ENCODE data around the gene ANKFN1.

The ANKFN1 gene

DNA sequence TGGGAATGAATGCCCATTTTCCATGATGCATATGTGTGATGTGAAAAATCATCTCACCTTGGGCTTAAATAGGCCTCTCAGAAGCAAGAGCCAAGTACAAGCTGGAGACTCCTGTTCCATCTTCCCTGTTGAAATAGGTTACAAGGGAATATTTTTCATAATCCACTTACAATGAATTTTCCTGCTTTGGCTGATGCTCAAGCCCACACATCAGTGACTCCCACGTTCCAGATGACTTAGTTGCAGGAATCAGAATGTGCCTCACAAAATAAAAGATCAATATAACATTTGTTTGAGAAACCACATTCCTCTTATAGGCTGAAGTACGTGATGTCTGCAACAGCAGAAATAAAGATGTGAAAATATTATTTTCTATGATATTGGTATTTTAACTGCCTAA is 24.1 kb downstream of the ANKFN1 start:
- H3K4me3 ChIP-seq (replicated peaks; ENCODE audit: low read depth, low read length): no peak overlapping the region
- TF ChIP-seq, protein P1, sequence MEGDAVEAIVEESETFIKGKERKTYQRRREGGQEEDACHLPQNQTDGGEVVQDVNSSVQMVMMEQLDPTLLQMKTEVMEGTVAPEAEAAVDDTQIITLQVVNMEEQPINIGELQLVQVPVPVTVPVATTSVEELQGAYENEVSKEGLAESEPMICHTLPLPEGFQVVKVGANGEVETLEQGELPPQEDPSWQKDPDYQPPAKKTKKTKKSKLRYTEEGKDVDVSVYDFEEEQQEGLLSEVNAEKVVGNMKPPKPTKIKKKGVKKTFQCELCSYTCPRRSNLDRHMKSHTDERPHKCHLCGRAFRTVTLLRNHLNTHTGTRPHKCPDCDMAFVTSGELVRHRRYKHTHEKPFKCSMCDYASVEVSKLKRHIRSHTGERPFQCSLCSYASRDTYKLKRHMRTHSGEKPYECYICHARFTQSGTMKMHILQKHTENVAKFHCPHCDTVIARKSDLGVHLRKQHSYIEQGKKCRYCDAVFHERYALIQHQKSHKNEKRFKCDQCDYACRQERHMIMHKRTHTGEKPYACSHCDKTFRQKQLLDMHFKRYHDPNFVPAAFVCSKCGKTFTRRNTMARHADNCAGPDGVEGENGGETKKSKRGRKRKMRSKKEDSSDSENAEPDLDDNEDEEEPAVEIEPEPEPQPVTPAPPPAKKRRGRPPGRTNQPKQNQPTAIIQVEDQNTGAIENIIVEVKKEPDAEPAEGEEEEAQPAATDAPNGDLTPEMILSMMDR (IDR thresholded peaks at IDR 0.05; ENCODE audit: low read length, missing control alignments): no peak
- no peak for DNase-seq (ENCODE audit: low read depth)

DNA sequence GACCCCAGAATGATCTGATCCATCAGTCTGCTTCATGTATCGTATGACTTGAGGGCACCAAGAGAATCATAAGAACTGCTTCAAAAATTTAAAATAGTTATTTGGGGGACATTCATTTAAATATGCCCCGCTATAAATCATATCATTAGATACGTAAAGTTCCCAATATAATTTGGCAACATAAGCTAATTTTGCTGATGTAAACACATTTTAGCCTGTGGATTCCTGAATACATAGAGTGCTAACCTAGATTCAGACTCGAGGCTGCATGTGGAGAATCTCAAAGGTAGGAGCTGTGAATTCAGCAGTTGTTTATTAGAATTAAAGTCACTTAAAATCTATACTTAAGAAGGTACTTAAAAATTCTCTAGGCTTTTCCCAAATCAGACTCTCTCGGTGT is 24.9 kb downstream of the ANKFN1 start:
- TF ChIP-seq, protein P1 (IDR thresholded peaks at IDR 0.05; ENCODE audit: low read length, missing control alignments): no peak
- H3K4me3 ChIP-seq (replicated peaks; ENCODE audit: low read depth, low read length): no peak overlapping the region
- no peak for DNase-seq (ENCODE audit: low read depth)

DNA sequence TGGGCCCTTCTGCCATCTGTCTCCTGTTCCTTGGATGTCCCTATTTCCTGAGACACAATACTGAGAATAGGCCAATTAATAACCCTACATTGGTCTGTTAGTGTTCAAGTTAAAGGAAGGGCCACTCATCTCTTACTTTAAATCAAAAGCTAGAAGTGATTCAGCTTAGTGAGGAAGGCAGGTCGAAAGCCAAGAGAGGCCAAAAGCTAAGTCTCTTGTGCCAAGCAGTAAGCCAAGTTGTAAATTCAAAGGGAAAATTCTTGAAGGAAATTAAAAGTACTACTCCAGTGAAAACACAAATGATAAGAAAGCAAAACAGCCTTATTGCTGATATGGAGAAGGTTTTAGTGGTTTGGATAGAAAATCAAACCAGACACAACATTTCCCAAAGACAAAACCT is 28.8 kb downstream of the ANKFN1 start:
- H3K4me3 ChIP-seq (replicated peaks; ENCODE audit: low read depth, low read length): no peak overlapping the region
- TF ChIP-seq, protein P1 (IDR thresholded peaks at IDR 0.05; ENCODE audit: low read length, missing control alignments): no peak
- no peak for DNase-seq (ENCODE audit: low read depth)

DNA sequence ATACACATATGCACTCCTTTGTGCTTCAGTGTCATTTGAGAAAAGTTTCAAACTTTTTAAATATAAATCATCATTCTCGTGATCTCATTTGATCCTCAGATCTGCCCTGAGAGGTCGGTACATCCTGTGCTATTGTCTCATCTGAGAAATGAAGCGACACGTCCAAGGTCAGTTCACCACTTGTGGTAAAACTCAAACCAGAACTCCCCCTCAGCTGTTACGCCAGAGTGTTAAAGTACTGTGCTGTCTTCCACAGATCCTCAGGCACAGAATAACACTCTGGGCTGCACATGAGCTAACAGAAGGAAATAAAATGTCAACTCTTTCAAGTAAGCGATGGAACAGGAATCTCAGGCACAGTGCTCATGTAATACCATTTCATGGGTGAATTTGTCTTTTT is 31.4 kb downstream of the ANKFN1 start:
- TF ChIP-seq, protein P1 (IDR thresholded peaks at IDR 0.05; ENCODE audit: low read length, missing control alignments): no peak
- H3K4me3 ChIP-seq (replicated peaks; ENCODE audit: low read depth, low read length): no peak overlapping the region
- peak; percentile 25 for DNase-seq (ENCODE audit: low read depth)

DNA sequence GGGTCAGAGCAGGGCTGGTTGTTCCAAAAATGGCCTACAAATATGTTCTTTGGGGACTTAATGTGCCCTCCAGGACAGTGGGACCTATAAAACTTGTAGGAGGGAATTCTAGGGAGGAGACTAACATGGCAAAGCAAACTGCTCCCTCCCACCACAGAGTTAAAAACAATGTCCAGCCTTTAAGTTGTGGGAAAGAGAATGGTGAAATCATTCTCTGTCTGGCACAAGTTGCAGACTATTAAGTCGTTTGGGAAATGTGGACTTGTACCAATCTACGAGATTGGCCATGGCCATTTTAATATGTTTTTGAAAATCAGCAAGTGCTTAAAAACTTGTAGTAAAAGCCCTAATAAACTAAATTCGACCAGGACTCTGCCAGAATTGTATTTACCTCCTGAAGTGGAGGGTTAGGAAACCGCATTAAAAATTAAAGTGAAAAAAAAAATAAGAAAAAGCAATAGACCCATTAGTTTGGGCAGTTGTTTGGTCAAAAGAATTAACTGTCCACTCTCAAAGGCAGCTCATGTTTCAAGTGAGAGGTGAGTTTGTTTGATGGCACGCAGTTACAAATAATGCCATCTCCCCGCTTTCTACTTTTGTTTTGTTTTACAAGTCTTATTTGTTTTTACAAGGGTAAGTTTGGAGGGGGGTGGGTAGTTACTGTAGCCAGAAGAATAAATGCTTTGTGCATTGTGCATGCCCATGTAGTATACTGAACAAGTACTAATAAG is 32.4 kb downstream of the ANKFN1 start:
- peak; percentile 56 for DNase-seq (ENCODE audit: low read depth)
- H3K4me3 ChIP-seq (replicated peaks; ENCODE audit: low read depth, low read length): no peak overlapping the region
- TF ChIP-seq, protein P1 (IDR thresholded peaks at IDR 0.05; ENCODE audit: low read length, missing control alignments): no peak

DNA sequence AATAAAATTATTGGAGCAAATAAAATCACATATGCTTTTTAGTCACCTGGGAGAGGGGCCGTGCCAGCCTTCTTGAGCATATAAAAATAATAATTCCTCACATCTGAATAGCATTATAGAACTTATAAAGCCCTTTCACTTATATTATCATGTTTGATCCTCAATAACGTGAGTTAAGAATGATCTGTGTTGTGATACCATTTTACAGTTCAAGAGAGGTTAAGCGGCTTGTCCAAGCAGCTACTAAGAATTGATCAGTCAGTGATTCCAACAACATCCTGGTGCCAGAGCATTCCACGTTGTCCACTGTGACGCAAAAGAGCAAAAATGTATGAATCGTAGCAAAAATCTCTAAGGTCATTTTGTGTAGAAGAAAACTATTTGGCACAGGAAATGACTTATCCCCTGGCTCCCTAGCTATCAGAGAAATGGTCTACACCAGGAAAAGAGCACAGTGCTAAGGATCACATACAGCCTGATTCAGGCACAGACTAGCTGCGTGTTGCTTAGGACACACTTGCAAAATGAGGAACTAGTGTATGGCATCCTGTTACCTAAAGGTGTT is 33.0 kb downstream of the ANKFN1 start:
- TF ChIP-seq, protein P1 (IDR thresholded peaks at IDR 0.05; ENCODE audit: low read length, missing control alignments): no peak
- DNase-seq (ENCODE audit: low read depth): peak; percentile 74
- H3K4me3 ChIP-seq (replicated peaks; ENCODE audit: low read depth, low read length): no peak overlapping the region

DNA sequence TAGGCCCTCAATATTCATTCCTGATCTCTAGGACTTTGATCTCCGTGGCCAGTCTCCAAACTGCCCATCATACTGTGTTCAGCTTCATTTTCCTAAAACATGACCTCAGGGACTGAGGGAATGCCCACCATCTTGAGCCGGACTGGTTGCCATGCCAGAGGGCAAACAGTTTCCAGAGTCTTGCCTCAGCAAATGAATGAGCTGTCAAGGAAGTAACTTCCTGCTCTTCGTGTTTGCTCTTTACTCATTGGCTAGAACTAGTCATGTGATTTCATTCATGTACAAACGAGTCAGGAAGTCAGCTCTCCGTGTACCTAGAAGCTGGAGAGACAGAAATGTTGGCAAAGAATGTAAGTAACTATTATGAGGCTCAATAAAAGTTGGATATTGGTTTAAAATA is 50.2 kb downstream of the ANKFN1 start:
- no peak overlapping the region for H3K4me3 ChIP-seq (replicated peaks; ENCODE audit: low read depth, low read length)
- TF ChIP-seq, protein P1 (IDR thresholded peaks at IDR 0.05; ENCODE audit: low read length, missing control alignments): no peak
- DNase-seq (ENCODE audit: low read depth): no peak

Data from fibroblast of pulmonary artery (primary cell).